HG02973 (cell line): ENCODE results near the gene IL2RA.
A peak's percentile ranks its signal among the peaks of the same experiment; 100 is the strongest.

Experiments used
- ATAC-seq: cut with Tn5 transposase; IDR thresholded peaks from one replicate; pipeline ENCODE4 v1.9.1; 2021; ENCODE audit warnings: moderate library complexity; ENCODE audit not compliant: unreplicated experiment

The IL2RA gene

DNA sequence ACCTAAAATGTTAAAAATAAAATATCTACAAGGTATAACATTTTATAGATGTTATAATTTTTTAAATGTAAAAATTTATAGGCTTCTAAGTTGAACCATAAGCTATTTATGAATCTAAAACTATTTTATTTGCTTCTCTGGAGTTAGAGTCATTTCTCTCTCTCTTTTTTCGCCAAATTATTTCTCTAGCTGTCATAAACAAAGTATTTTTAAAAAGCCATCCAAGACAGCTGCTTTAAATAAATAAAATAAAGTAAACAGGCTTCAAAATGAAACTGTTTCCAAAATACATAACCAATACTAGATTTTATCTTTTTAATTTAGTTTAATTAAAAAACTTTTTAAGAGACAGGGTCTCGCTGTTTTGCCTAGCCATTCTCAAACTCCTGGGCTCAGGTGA, 72.4 kb downstream of the IL2RA start:
- ATAC-seq: no peak

DNA sequence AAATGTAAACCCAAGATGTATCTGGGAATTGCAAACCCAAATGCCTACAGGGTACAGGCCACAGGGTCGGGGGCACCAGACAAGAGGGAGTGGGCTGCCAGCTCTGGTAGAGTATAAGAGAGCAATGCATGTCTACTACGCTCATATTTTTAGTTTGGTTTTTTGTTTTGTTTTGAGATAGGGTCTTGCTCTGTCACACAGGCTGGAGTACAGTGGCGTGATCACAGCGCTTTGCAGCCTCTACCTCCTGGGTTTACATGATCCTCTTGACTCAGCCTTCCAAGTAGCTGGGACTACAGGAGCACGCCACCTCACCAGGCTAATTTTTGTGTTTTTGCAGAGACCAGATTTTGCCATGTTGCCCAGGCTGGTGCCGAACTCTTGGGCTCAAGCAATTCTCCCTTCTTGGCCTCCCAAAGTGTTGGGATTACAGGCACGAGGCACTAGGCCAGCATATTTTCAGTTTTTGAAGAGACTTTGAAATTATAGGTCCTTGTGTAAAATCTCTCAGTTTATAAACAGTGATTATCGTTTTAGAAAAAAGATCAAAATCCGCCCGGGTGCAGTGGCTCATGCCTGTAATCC, 73.7 kb downstream of the IL2RA start:
- ATAC-seq: no peak

DNA sequence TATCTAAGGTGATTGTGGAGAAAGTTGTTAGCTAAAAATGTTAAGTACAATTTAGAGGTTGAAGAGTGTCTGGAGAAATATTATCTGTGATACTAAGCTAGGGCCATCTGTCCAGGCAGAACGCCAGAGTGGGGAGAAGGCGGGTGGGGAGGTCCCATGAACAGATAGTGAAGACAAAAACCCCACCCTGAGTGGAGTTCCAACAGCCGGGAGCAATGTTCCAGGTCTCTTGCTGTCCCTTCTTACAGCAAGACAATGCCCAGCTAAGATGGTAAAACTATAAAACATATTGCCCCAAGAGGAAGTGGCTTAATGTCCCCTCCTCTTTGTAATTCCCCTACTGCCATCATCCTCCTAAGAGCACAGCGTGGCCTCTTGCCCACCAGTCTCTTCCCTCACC, 74.4 kb downstream of the IL2RA start:
- no peak for ATAC-seq

DNA sequence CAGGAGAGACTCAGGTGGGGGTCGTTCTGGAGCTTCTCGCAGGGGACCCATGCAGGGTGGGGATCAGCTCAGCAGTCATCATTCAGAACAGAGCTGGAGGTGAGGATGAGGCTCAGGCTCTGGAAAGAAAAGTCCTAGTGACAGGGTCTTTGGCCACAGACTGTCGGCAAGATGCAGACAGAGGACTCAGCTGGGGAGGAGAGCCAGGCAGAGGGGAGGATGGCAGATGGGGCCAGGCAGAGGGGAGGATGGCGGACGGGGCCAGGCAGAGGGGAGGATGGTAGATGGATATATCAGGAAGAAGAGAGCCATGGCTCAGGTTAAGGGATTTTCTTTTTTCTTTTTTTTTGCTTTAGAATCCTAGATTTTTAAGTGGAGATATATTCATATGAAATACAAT, 77.1 kb downstream of the IL2RA start:
- no peak for ATAC-seq

DNA sequence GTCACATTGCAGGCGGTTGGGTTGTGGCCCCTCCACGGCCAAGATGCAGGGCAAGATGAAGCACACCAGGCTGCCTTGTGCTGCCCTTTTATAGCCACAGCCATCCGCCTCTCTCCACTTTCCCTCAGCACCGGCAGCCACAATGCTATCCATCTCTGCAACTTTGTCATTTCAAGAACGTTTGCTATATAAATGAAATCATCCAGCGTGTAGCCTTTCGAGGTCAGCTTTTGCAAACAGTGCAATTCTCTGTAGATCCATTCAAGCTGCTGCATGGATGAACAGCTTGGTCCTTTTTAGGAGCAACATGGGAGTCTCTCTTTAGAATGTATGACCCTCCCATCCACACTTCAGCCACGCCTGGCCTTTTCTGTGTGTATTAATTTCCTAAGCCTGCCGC, 78.4 kb downstream of the IL2RA start:
- no peak for ATAC-seq

DNA sequence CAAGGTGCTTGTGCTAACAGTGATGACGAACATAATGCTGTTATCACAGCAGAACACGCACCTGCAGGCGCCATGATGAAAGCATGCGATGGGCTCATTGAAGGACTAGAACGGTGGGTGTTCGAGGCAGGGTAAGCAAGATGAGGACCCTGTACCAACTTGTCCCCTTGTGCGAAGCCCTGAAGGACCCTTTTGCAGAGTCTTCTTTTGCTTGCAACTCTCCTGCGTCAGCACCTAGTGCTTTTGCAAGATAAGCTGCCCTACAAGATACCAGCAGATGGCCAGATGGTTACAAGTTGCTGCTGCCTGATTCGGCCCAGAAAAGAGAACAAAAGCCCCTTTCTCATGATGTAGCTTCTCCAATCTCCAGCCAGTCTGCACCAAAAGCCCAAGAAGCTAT, 80.6 kb downstream of the IL2RA start:
- ATAC-seq: no peak

DNA sequence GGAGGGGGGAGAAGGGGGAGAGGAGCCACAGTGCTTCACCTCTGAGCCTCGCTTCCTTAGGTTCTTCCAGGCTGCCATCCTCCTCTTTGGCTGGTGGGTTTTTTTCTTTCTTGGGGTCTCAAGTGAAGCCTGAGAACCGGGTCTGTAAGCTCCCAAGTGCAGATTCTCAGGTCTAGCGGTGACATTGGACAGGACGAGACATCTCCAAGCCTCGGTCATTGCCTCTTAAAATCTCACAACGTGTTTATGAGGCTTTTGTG, 84.0 kb downstream of the IL2RA start:
- ATAC-seq: no peak

DNA sequence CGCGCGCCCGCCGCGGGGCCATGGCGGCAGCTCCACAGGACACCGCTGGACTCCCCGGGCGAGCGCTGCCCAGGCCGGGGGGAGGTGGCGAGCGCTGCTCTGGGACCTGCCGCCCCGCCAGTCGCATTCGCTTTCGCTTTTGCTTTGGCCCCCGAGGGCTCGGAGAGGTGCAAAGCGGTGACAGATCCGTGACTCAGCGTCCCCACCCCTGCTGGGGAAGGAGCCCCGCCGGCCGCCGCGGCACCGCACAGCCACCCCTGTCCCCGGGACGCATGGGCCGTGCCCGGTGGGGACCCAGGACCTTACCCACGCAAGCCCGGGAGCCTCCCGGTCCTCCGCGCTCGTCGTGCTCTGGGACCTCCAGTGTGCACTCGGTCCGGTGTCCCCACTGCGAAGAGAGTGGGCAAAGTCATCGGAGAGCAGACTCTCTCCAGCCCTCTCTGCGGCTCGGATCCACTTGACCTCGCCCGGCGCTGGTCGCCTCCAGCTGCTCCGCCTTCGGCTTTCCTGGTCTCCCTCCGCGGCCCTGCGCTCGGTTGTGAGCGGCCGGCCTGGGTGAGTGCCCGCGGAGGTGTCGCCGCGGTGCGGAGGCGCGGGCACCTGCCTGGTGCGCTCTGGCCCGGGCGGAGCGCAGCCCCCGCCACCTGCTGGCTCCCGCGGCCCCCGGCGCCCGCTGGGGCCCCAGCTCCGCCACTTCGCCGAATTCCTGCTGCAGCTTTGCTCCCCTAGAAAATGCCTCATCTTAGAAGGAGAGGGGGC, 84.5 kb downstream of the IL2RA start, which contains the start of gene IL15RA:
Gene IL15RA (minus strand): TSS at position 73 of the 759 bp plus-strand sequence. CDS start 51 bp downstream, at position 22.
- peak; percentile 55 for ATAC-seq

DNA sequence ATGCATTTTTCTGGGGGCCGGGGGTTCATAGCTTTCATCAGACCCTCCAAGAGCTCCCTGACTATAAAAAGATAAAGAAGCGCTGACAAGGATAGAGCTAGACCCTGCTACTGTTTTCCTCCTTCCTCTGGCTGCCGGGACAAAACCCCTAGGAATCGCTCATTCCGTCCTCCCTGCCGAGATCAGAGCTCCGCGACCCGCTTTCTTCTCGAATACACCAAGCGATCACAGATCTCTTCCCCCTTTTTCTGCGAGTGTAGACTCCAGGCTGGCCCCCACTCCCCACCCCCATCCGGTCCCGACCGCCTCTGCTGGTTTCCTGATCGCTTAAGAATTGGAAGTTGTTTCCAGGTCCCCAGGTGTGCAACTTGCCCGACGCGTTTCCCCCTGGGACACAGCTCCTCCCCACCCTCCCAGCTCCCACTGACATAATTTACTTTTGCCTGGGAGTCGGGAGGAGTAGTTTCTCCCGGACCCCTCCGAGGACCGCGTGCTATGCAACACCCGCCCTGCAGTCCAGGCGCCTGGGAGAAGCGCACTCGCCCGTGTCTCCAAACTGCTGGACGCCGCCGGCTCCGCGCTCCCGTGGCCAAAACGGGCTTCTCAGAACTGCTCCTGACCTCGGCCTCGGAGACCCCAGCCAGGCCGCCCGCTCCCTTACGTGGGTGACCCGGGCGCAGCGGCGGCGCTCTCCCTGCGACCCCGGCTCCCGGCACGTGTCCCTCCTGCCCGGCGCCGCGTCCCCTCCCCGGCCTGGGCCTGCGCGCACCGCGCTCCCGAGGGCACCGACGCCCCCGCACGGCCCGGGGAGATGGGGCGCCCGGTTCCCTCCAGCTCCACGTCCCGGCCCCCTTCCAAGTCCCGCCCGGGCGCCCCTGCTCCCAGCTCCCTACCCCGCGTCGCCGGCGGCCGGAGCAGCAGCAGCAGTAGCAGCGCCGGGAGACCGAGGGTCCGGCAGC, 85.4 kb downstream of the IL2RA start:
- peak; percentile 15 for ATAC-seq

- peak; percentile 52 for ATAC-seq
Observed at GRCh38 chr10:5975641-5976473, 86.3 kb downstream of the IL2RA start.

DNA sequence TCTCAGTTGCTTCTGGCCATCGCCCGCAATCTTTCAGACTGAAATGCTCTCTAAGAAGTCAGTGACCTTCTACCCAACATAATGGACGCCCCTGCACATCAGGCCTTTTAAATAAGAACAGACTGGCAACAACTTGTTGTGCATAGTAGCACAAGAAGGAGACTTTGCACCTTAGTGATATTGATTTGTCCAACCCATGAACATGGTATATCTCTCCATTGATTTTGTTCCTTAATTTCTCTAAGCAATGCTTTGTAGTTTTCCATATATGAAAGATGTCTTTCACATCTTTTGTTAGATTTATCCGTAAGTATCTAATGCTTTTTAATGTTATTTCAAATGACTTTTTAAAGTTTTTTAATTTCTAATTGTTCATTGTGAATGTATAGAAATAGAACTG, 89.1 kb downstream of the IL2RA start:
- no peak for ATAC-seq

- ATAC-seq: no peak
Observed at GRCh38 chr10:5971886-5972285, 90.3 kb downstream of the IL2RA start.

DNA sequence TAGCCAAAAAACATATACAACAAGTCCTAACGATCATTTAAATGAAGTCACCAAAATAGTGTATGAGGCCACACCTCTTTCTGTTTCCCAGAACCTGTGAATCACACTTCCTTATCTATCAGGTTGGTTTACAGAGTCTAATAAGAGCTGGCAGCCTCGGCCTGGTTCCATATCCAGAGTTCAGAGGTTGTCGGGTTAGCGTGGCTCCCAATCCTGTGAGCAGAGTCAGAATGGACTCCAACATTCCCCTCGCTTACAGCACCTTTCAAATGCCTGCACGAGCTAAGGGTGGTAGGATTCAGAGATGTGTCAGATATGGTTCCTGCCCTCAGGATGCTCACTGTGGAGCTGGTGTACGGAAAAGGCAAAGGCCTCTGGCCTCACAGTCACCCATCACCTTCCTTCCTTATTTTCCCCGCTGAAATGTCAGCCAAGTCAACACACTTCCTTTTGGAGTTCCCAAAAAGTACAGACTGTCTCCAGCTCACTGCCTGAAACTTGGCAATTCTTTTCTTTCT, 90.8 kb downstream of the IL2RA start:
- ATAC-seq: no peak

- no peak for ATAC-seq
Observed at GRCh38 chr10:5970527-5970926, 91.6 kb downstream of the IL2RA start.

DNA sequence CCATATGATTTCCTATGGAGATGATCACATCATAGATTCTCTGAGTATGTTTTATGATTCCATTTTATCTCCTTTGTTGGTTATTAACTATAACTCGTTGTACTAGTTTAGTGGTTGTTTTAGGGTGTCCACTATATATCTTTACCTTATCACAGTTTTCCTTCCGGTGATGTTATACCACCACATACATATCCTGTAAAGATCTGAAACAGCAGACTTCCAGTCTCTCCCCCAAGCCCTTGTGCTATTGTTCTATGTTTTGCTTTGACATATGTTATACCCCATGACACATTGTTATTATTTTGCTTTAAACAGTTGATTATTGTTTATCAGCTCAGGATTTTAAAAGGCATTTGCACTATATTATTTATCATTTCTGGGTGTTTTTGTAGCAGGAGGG, 92.1 kb downstream of the IL2RA start:
- no peak for ATAC-seq

- no peak for ATAC-seq
Observed at GRCh38 chr10:5968681-5969453, 93.3 kb downstream of the IL2RA start.

DNA sequence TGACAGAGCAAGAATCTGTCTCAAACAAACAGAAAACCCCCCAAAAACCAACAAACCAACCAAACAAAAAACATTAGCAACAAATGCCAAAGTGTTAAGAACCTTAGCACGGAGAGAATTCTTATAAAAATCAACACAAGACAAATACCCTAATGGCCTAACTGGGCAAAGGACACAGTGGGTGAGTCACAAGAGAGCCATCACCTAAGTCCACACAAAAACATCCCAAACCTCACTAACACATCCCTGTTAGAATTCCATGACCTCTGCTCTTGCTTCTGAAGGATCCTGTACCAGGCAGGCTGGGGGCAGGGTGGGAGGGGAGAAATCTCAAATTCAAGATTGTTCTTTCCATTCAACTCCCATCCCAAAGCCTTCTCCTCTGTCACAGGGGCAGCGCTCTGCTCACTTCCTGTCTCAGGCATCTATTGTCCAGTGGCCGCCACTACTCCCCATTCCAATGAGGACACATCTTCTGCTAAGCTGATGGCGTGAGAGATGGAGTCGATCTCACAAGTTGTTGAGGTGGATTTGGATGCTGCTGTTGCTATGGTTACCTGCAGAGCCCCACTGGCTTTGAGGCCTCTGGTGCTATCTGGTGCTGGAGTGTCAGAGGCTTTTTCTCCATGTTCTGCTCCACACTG, 94.0 kb downstream of the IL2RA start:
- no peak for ATAC-seq

GRCh38 chr10:5965266-5965665, 96.9 kb downstream of the IL2RA start:
- ATAC-seq: no peak

GRCh38 chr10:5964736-5965135, 97.4 kb downstream of the IL2RA start:
- no peak for ATAC-seq

GRCh38 chr10:5963591-5963990, 98.6 kb downstream of the IL2RA start:
- no peak for ATAC-seq
